ENCODE data around the gene NFIC.
"Not testable (repeated sequence)": the region's sequence is repeated elsewhere in the genome, so short reads cannot be mapped to it uniquely, and the experiment has no call there.

NFIC gene

DNA sequence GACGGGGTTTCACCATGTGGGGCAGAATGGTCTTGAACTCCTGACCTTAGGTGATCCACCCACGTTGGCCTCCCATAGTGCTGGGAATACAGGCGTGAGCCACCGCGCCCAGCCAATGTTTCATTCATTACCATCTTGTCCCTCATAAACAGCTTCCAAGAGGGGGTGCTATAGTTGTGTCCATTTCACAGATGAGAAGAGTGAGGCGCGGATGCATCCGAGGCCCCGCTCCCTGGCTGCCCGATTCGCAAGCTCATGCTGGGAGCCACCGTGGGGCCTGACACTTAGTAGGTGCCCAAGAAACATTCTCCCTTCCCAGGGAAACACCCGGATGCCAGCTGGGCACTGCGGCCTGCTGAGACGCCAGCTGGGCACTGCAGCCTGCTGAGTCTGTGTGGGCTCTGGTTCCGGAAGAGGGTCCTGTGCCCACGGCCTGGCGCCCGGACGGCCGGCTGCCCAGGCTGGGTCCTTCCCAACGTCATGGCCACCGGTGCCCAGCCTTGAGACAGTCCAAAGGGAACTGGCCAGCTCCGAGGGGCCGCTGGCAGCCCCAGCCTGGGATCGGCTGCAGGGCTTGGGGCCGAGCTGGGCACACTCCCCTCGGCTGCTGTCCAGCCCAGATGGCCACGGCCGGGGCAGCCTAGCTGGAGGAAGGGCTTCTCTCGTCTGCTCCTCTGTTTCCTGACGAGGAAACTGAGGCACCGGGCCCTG lies 54.7 kb downstream of the NFIC start:
- no peak for DNase-seq (ENCODE audit: low read depth, low spot score)

DNA sequence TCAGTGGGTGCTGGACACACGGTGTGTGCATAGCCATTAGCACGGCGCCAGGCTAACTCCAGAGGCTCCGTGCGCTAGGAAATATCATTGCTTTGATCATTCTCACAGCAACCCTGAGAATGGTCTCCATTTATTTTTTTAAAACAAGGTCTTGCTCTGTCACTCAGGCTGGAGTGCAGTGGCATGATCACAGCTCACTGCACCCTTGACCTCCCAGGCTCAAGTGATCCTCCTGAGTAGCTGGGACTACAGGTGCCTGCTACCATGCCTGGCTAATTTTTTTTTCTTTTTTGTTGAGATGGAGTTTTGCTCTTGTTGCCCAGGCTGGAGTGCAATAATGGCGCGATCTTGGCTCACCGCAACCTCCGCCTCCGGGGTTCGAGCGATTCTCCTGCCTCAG lies 55.3 kb downstream of the NFIC start:
- not testable (repeated sequence) for DNase-seq (ENCODE audit: low read depth, low spot score)

DNA sequence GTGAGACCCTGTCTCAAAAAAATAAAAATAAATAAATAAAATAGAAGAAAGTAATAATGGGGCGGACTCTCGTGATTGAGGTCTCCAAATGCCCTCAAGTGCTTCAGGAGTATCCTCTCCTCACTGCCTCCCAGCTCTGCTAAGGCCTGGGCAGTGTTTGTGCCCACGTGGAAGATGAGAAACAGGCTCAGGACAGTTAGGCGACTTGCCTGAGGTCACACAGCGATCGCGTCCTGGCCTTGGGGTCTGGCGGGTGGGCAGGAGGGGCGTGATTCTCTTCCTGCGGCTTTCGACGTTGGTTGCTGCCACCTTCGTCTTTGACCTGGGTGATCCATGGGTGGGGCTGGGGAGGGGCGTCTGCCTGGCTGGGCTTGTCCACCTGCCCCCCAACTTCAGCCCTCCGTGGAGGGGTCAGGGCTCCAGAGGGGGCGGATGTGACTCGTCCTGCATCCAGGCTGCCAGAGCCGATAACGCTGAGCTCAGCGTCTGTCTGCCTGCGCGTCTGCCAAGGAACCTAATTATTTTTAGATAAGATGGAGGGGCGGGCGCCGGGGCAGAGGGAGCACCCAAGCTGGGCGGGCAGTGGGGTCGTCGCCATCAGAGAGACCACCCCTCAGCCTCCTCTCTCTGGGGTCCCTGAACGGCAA lies 56.9 kb downstream of the NFIC start:
- no peak for DNase-seq (ENCODE audit: low read depth, low spot score)

DNA sequence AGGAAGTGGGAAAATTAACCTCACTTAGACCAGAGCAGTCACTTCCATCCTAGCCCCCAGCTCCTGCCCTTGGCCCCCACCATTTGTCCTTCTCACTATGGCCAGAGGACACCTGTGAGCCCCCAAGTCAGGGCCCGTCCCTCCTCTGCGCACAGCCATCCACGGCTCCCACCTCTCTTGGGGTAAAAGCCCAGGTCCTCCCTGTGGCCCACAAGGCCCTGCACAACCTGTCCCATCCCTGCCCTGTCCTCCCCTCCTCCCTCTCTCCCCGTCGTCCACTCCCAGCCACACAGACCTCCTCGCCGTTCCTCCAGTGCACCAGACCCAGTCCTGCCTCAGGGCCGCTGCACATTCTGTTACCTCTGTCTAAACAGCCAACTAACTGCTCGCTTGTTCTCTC lies 60.0 kb downstream of the NFIC start:
- DNase-seq (ENCODE audit: low read depth, low spot score) = no peak

DNA sequence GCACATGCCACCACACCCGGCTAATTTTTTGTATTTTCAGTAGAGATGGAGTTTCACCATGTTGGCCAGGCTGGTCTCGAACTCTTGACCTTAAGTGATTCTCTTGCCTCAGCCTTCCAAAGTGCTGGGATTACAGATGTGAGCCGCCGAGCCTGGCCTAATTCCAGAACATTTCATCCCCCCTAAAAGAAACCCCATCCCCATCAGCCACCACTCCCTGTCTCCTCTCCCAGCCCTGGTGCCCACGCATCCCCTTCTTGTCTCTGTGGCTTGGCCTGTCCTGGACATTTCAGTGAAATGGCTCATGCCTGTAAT lies 63.9 kb downstream of the NFIC start:
- DNase-seq (ENCODE audit: low read depth, low spot score) = not testable (repeated sequence)

DNA sequence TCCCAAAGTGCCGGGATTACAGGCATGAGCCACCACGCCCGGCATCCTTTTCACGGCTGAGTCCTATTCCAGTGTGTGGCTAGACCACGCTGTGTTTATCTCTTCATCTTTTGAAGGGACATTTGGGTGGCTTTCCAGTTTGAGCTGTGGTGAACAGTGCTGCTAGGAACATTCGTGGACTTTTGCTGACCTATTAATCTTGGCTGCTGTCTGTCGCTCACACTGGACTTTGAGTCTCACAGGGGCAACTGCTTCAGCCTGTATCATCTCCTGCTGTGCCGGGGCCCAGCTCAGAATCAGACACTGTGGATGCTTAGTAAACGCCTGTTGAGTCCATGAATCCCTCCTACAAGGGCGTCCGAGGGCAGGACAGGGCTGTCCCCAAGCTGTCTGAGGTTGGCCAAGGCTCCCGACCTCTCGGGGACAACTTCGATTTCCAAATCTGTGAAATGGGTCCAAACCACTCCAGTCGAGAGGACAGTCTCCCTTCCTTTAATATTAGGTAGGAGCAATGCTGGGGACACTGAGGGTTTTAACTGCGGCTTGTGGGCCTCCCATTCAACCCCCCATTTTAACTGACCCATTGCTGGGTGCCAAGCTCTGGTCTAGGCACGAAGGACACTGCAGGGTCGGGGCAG lies 65.5 kb downstream of the NFIC start:
- no peak for DNase-seq (ENCODE audit: low read depth, low spot score)

DNA sequence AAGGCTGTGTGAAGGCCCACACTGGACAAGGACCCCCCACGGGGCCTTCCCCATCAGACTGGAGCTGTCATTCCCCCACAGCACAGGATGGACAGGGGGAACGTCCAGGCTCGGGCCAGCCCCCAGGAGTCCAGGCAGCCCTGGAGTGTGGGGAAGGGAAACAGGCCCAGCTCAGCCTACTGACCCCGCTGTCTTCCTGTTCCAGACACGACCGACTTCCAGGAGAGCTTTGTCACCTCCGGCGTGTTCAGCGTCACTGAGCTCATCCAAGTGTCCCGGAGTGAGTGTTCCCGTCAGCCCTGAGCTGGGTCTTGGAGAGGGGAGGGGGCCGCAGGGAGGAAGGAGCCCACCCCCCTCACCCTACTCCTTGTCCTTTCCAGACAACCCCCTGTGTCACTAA lies 66.9 kb downstream of the NFIC start:
- DNase-seq (ENCODE audit: low read depth, low spot score) = no peak

DNA sequence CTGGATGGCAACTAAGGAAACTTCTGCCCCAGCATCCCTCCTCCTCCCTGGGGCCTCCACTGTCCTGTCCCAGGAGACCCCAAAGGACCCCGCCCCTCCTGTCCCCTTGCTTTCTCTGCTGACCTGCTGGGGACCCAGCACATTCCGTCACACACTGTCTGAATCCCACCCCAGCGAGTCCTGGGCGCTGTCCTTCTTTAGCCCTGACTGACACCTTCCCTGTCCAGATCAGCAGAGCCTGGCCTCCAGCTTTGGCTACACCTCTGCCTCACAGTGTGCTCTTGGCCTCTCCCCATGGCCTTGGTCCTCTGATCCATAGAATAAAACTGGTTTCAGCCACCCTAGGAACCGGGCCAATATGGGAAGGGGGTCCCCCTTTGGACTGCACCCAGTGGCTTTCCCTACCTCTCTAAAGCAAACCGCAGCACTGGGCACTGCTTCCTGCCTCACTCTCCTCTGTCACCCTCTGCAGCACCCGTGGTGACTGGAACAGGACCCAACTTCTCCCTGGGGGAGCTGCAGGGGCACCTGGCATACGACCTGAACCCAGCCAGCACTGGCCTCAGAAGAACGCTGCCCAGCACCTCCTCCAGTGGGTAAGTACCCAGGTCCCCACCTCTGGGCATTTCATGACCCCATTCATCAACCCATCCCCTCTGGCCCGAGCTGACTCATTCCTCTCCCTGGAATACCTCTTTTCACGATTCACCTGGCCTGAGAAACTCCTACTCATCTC lies 67.6 kb downstream of the NFIC start:
- no peak for DNase-seq (ENCODE audit: low read depth, low spot score)

DNA sequence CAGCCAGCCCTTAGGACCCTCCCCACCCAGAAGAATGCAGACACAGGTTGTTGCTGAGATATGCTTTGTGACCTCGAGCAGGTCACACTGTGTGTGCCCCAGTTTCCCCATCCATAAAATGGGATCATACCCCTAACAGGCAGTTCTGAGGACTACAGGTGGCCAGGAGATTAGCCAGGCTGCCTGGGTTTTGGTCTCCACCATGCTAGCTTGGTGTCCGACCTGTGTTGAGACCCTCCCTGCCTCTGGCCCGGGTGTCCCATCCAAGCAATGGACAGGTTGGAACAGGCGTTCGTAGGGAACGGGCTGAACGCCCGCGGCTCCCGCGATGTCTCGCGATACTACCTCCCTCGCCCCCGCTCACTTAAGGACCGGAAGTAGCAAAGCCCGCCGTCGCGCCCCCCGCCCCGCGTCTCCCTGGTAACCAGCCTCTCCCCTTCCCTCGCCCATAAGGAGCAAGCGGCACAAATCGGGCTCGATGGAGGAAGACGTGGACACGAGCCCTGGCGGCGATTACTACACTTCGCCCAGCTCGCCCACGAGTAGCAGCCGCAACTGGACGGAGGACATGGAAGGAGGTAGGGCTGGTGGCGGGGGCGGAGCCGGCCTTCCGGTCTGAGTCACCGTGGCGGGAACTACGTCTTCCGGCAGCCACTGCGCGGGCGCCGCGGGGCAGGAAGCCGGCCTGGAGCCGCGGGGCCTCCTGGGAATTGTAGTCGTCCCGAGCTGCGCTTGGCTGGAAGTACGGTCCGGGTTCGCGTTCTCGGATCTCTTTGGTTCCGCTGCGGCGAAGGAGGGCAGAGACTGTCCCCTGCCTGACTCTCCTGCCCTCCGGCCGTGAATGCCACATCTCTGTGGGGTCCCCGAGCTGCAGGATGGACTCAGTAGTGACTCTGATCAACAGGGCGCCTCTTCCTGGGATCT lies 68.5 kb downstream of the NFIC start:
- peak; percentile 98 for DNase-seq (ENCODE audit: low read depth, low spot score)

DNA sequence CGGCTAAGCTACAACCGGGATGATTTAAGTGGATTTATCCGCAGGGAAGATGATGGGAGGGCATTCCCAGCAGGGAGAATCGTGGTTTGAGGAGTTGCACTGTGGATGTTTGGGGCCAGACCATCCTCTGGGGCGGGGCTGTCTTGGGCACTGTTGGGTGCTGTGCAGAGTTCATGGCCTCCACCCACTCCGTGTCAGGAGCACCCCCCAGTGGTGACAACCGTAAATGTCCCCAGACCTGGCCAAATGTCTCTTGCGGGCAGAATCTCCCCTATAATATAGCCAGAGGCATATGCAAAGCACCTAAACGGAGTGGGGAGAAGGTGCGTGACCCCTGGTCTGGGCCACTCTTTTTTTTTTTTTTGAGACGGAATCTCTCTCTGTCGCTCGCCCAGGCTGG lies 73.7 kb downstream of the NFIC start:
- DNase-seq (ENCODE audit: low read depth, low spot score) = peak; percentile 33

DNA sequence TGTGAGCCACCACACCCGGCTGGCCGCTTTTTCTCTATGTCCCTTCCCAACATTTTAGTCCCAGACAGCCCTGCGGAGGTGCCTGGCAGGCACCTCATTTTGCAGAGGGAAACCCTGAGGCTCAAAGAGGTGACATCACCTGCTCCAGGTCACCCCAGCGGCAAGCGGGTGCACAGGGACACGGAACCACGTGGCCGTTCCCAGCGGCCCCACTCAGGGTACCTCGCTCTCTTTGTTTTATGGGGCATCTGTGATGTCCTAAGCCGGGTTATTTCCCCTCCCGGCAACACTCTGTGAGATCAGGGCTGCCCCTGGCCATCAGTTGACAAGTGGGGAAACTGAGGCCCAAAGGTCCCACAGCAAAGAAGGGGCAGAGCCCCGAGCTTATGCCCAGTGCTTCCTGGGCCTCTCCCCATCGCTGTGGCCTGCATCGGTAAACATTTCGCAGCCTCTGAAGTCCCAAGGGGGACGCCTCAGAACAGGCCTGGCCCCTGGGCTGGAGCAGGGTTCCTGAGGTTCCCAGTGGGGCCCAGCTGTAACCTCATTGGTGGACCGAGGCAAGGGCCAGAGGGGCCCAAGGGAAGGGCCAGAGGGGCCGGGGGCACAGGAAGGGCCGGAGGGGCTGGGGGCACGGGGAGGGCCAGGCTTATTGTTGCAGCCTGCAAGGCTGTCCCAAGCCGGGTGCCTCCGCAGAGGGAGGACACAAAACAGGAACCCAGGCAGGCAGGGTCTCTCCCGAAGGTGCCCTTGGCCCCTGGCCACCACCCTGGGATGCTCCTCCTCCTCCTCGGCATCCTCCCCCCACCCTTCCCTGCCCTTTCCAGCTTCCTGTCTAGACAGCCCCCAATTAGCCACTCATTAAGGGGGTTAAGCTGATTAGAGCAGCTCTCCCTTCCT lies 75.0 kb downstream of the NFIC start:
- DNase-seq (ENCODE audit: low read depth, low spot score) = no peak

DNA sequence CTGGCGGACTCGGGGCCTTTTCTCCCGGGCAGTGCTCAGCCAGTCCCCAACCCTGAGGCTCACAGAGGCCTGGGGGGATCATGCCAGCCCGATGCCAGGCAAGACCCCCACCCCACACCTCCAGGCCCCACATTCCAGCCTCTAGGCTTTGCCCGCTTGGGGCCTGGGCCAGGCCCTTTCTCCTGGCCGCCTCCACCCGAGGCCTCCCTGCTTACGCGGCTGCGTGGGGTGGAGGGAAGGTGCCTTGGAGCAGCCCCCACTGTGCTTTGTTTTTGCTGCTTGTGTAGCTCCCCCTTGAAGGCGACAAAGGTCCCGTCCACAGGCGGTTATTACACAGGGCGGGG lies 75.6 kb downstream of the NFIC start:
- DNase-seq (ENCODE audit: low read depth, low spot score) = no peak

DNA sequence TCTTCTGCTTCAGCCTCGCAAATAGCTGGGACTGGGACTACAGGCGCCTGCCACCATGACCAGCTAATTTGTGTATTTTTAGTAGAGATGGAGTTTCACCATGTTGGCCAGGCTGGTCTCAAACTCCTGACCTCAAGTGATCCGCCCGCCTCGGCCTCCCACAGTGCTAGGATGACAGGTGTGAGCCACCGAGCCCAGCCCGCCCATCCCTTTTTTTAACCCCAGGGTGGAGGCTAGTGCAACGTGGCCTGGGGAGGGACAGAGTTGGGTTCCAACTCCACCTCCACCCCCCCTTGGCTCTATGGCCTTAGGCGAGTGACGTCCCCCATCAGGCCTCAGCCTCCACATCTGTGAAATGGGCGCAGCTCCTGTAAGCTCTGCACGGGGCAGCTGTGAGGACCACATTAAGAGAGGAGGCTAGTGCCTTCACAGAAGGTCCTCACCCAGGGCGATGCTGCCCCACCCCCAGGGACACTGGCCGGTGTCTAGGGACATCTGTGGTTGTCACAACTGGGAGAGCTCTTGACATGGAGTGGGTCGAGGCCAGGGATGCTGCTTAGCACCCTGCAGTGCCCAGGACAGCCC lies 76.2 kb downstream of the NFIC start:
- no peak for DNase-seq (ENCODE audit: low read depth, low spot score)

DNA sequence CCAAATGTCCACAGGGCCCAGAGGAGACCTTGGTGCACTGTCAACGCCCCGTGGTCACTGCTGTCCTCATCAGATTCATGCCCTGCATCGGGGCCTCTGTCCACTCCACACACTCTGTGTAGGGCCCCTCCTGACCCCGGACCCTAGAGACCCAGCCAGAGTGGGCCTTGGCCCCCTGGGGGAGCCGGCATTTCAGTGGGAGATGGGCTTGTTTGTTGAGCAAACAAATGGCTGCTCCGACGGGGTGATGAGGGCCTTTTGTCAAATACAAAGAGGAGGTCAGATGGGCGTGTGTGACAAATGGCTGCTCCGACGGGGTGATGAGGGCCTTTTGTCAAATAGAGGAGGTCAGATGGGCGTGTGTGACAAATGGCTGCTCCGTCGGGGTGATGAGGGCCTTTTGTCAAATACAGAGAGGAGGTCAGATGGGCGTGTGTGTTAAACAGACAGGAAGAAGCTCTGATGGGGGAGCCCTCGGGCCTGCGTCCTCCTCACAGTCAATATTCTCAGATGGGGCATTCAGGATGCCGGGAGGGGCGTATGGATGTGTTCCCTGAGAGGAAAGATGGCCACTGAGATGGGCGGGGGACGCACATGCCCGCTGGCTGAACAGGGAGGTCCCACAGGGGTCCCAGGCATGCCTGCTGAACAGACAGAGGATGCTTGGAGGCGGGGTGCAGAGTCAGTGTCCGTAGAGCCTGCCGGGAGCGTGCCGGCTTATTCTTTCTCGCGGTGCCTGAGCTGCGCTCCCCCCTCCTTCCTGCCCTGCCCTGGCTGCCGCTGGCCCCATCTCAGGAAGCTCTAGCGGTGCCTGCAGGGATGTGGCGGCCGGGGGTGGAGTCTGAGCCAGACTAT lies 77.7 kb downstream of the NFIC start:
- peak; percentile 56 for DNase-seq (ENCODE audit: low read depth, low spot score)

DNA sequence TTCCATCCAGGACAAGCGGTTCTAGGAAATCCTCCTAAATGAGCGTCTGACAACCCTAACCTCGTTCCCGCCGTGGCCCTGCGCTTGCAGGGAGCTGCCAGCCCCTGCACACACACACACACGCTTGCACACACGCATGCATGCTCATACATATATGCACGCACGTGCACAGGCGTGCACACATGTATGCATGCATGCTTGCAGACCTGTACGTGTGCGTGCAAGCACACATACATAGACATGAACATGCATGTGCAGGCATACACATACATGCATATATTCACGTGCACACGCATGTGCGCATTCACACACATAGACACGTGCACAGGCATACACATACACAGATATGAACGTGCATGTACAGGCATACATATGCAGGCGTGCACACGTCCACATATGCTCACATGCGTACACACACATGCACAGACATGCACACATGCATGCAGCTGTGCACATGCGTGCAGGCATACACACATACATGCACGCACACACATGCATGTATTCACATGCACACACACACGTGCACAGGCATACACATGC lies 78.4 kb downstream of the NFIC start:
- DNase-seq (ENCODE audit: low read depth, low spot score) = no peak

DNA sequence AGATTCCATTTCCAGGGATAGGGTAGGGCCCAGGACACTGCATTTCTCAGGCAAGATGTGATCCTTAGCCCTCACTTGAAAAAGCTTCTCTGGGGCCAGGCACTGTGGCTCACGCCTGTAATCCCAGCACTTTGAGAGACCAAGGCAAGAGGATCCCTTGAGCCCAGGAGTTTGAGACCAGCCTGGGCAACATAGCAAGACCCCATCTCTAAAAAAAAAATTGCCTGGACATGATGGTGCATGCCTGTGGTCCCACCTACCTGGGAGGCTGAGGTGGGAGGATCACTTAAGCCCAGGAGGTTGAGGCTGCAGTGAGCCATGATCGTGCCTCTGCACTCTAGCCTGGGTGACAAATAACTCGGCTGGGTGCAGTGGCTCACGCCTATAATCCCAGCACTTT lies 80.3 kb downstream of the NFIC start:
- DNase-seq (ENCODE audit: low read depth, low spot score) = not testable (repeated sequence)

DNA sequence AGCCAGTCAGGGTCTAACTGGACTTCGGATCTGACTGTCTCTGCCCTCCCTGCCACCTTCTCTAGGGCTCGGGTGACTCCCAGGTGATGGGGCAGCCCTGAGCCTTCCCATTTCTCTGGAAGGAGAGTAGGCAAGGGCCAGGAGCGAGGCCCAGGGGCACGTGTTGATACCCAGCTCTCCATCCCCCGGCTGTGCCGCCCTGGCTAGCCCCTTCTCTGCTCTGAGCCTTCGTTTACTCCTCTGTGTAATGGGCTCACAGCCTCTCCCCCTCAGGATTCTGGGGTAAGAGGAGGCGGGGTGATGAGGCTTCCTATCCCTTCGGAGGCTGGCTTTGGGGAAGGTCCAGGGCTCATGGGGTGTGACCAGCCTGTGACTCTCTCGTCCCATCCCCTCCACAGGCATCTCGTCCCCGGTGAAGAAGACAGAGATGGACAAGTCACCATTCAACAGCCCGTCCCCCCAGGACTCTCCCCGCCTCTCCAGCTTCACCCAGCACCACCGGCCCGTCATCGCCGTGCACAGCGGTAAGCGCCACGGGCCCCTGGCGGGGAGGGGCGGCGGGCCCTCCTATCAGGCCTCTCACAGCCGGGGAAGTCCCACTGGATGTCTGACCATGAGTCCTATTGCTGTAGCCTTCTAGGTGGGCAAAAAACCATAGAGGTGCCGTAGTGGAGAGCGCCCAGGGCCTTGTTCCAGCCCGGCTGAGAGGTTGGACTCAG lies 82.4 kb downstream of the NFIC start:
- no peak for DNase-seq (ENCODE audit: low read depth, low spot score)

DNA sequence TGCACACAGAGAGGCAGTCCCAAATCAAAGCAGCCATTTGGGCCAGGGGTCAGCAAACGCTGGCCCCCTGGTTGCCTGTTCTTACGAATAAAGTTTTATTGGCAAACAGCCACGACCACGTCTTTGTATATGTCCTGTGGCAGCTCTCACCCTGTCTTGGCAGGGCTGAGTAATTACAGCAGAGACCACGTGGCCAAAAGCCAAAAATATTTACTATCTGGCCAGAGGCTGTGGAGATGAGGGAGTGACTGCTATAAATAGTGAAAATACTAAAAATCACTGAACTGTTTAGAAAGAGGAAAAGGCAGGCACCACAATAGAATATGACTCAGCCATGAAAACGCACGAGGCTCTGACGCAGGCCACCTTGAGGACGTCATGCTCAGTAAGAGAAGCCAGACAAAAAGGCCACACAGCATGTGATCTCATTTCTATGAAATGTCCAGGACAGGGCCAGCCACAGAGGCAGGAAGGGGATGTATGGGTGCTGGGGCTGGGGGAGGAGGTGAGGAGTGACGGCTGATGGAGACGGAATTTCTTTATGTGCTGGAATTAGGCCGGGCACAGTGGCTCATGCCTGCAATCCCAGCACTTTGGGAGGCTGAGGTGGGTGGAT lies 84.5 kb downstream of the NFIC start:
- peak; percentile 99 for DNase-seq (ENCODE audit: low read depth, low spot score)
